GM10266 (cell line): ENCODE data around the gene ZMYND8.

Experiments used
- DNase-seq: peaks from one replicate; pipeline ENCODE4 v3.0.0; 2012; ENCODE audit errors: extremely low spot score
- TF ChIP-seq, protein P1 (sequence below): IDR thresholded peaks from 2 replicates; pipeline ENCODE4 v1.5.1; 2012; ENCODE audit warnings: mild to moderate bottlenecking, low read depth; ENCODE audit not compliant: control insufficient read depth, insufficient read depth; ENCODE audit errors: missing control alignments

ZMYND8 gene

DNA sequence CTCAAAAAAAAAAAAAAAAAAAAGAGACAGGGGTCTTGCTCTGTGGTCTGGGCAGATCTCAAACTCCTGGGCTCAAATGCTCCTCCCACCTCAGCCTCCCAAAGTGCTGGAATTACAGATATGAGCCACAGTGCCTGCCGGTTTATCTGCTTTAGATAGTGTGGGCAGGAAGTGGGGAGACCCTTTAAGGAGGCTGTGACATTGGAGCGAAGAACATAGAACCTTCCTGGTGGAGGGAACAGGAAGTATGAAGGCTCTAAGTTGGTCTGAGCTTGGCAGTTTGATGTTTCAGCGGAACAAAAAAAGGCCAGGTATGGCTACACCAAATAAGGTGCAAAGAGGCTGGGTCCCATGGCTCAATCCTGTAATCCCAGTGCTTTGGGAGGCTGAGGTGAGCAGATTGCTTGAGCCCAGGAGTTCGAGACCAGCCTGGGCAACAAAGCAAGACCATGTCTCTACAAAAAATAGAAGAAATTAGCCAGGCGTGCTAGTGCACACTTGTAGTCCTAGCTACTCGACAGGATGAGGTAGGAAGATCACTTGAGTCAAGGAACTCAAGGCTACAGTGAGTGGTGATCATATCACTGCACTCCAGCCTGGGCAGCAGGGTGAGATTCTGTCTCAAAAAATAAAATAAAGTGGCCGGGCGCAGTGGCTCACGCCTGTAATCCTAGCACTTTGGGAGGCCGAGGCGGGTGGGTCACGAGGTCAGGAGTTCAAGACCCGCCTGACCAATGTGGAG lies 8.7 kb upstream of the ZMYND8 start:
- TF ChIP-seq, protein P1, sequence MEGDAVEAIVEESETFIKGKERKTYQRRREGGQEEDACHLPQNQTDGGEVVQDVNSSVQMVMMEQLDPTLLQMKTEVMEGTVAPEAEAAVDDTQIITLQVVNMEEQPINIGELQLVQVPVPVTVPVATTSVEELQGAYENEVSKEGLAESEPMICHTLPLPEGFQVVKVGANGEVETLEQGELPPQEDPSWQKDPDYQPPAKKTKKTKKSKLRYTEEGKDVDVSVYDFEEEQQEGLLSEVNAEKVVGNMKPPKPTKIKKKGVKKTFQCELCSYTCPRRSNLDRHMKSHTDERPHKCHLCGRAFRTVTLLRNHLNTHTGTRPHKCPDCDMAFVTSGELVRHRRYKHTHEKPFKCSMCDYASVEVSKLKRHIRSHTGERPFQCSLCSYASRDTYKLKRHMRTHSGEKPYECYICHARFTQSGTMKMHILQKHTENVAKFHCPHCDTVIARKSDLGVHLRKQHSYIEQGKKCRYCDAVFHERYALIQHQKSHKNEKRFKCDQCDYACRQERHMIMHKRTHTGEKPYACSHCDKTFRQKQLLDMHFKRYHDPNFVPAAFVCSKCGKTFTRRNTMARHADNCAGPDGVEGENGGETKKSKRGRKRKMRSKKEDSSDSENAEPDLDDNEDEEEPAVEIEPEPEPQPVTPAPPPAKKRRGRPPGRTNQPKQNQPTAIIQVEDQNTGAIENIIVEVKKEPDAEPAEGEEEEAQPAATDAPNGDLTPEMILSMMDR = no peak
- no peak for DNase-seq

DNA sequence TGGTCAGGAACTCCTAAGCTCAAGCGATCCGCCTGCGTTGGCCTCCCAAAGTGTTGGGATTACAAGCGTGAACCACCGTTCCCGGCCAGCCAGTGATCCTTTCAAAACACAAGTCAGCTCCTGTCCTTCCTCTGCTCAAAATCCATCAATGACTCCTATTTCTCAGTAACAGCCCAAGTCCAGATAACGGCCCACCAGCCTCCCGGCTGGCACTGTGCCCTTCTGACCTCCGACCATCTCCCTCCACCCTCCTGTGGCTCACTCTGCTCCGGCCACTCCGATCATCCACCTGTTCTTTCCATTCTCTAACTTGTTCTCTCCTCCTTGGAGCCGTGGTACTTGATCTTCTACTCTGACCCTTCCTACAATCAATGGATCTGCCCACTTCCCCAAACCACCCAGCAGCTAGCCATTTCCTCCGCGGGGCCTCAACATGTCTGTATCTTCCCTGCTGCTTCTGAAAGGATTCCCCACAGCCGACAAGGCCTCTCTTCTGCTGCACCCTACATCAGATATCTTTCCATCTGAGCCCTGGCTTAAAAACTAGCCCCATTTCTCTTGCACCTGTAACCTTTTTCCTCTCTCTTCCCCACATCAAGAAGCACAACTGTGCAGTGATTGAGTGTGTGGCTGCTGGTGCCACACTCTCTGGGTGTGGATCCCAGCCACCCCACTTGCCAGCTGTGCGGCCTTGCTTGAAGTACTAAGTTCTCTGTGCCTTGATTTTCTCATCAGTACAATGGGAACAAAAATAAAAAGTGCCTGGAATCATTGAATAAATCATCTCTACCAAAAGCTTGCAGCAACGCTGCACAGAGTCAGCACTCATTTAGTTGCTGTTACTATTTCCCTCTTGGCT lies 6.1 kb upstream of the ZMYND8 start:
- no peak for DNase-seq
- TF ChIP-seq, protein P1 = no peak

DNA sequence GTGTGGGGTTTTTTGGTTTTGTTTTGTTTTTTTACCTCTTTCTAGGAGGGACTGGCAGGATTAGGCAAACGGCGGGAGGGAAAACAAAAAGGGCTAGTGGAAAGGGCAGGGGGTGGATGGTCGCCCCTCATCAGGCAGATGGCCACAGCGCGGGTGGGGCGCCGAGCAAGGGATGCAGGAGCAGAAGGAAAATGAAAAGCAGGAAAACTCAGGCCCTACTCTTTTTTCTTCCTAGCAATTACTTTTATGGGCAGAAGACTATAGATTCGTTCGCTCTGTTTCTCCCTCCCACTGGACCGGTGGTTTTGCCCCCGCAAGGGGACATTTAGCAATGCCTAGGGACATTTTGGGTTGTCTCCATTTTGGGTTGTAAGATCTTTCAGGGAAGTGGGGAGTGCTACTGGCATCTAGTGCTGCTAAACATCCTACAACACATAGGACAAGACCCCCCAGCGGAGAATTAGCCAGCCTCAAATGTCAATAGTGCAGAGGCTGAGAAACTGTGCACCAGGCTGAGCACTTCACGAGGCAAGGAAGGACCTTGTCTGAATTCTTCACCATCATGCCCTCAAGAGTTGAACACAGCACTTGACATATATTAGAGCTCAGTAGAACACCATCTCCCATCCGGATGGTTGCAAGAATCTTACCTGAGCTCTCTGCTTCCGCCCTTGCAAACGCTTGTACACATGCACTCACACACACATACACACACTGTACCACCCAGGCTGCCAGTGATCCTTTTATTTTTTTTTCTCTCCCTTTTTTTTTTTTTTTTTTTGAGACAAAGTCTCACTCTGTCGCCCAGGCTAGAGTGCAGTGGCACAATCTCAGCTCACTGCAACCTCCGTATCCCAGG lies 4.8 kb upstream of the ZMYND8 start:
- DNase-seq = no peak
- TF ChIP-seq, protein P1 = no peak

DNA sequence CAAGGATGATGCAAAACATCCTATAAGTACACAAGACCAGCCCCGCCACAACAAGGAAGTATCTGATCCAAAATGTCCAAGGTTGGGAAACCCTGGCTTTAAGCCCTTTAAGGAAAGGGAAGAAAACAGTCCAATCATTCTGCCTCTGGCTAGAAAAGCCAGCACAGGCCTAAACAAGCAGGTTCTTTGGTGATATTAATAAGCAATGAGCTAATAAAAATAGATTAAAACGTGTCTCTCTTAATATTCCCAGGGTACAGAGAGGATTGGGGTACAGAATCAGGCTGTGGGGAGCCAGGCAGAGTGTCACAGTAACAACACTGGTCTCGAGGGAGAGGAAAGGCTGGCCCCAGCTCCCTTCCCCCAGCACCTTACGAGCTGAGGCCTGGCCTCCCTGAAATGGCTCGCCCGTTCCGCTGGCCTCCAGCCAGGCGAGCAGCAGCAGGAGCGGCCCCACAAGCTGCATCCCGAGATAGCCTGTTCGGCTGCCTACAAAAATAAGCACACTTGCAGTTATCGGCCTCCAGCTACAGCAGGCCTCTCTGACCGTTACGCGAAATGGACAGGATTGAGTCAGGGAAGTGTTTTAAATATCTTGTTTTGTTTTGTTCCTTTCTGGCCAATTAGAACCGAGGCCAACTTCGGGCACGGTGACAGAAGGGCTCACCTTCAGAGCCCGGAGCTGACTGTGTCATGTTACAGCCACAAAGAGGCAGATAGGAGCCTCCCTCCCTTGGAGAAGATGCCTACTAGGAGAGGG lies 4.0 kb upstream of the ZMYND8 start:
- TF ChIP-seq, protein P1 = no peak
- DNase-seq = peak; percentile 26

DNA sequence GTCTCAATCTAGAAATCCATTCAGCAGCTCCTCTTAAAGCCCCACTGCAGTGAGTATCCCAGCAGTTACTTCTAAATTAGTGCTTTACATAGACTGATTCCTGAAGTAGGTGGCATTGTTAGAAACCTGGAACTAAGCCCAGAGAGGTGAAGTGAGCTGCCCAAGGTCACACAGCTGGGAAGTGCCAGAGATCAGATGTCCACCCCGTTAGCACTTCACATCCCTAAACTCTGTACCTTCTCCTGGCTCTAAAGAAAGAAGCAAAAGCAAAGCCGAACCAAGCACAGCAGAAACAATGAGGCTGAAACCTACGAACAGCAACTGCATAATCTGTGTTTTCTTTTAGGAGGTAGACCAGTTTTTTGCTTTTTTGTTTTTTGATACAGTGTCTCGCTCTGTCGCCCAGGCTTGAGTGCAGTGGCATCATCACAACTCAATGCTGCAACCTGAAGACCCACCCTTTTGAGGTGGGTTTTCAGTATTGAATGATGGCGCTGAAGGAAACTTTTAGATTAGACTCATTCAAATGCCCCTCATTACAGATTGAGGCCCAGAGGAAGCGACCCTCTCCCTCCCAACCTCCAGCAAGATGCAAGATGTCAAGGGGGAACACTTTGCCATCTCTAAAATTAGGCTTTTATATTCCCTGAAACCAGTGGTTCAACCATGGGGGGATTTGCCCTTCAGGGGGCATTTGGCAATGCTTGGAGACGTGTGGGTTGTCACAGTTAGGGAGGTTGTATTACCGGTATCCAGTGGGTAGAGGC lies 3.2 kb upstream of the ZMYND8 start:
- DNase-seq = no peak
- TF ChIP-seq, protein P1 = no peak
